DMS53 (cell line): ENCODE data around the gene STXBP5.

ENCODE experiments used
- DNase-seq: peaks from one replicate; lab custom pipeline; 2025; lab: John Stamatoyannopoulos, UW

STXBP5 gene

GRCh38 chr6:147178355-147178754 is 25.9 kb upstream of the STXBP5 start:
- DNase-seq: no peak

GRCh38 chr6:147179809-147180208 is 24.4 kb upstream of the STXBP5 start:
- DNase-seq: no peak

- DNase-seq: no peak
Observed at GRCh38 chr6:147180926-147181325, 23.3 kb upstream of the STXBP5 start.

- DNase-seq: no peak
Observed at GRCh38 chr6:147184379-147184778, 19.8 kb upstream of the STXBP5 start.

GRCh38 chr6:147185216-147185615 is 19.0 kb upstream of the STXBP5 start:
- no peak for DNase-seq

- DNase-seq: no peak
Observed at GRCh38 chr6:147190556-147190955, 13.7 kb upstream of the STXBP5 start.

GRCh38 chr6:147192278-147192911 is 11.8 kb upstream of the STXBP5 start:
- peak; percentile 14 for DNase-seq

- peak; percentile 32 for DNase-seq
Observed at GRCh38 chr6:147194652-147195411, 9.4 kb upstream of the STXBP5 start.

- DNase-seq: no peak
Observed at GRCh38 chr6:147195510-147195909, 8.7 kb upstream of the STXBP5 start.

GRCh38 chr6:147195987-147196386 is 8.2 kb upstream of the STXBP5 start:
- DNase-seq: no peak

GRCh38 chr6:147200711-147201110 is 3.5 kb upstream of the STXBP5 start:
- no peak for DNase-seq

GRCh38 chr6:147201885-147202515 is 2.2 kb upstream of the STXBP5 start:
- peak; percentile 75 for DNase-seq

- peak; percentile 95 for DNase-seq
Observed at GRCh38 chr6:147202516-147203310, 1.5 kb upstream of the STXBP5 start.

GRCh38 chr6:147203311-147204059 is 732 bp upstream of the STXBP5 start:
- peak; percentile 81 for DNase-seq

- DNase-seq: peak; percentile 35
Observed at GRCh38 chr6:147204843-147205311, 660 bp downstream of the STXBP5 start.

GRCh38 chr6:147205690-147206600 is 1.7 kb downstream of the STXBP5 start:
- peak; percentile 26 for DNase-seq

GRCh38 chr6:147207351-147207750 is 3.1 kb downstream of the STXBP5 start:
- no peak for DNase-seq

GRCh38 chr6:147207837-147208754 is 3.9 kb downstream of the STXBP5 start:
- no peak for DNase-seq

- DNase-seq: no peak
Observed at GRCh38 chr6:147209762-147210449, 5.7 kb downstream of the STXBP5 start.
